GM21529 (cell line): ENCODE data around the gene BIRC5.
"Not testable (repeated sequence)": the region's sequence is repeated elsewhere in the genome, so short reads cannot be mapped to it uniquely, and the experiment has no call there.

Experiments used
- ATAC-seq: cut with Tn5 transposase; IDR thresholded peaks from one replicate; pipeline ENCODE4 v1.9.1; 2021; ENCODE audit not compliant: unreplicated experiment

The BIRC5 gene

GRCh38 chr17:78238823-78239488 is 24.9 kb downstream of the BIRC5 start:
- ATAC-seq = no peak

- no peak for ATAC-seq
These were observed 25.5 kb downstream of the BIRC5 start for GRCh38 chr17:78239489-78239931.

- ATAC-seq = no peak
These were observed 26.1 kb downstream of the BIRC5 start for GRCh38 chr17:78240012-78240655.

GRCh38 chr17:78240839-78241238 is 26.8 kb downstream of the BIRC5 start:
- ATAC-seq = no peak

- no peak for ATAC-seq
These were observed 27.4 kb downstream of the BIRC5 start for GRCh38 chr17:78241277-78242023.

GRCh38 chr17:78242024-78242742 is 28.1 kb downstream of the BIRC5 start:
- ATAC-seq = no peak

- no peak for ATAC-seq
These were observed 33.3 kb downstream of the BIRC5 start for GRCh38 chr17:78247304-78247703.

GRCh38 chr17:78248051-78248914 is 34.2 kb downstream of the BIRC5 start:
- no peak for ATAC-seq

GRCh38 chr17:78249074-78249817 is 35.2 kb downstream of the BIRC5 start:
- no peak for ATAC-seq

GRCh38 chr17:78249818-78250806 is 36.1 kb downstream of the BIRC5 start:
- ATAC-seq = no peak

- ATAC-seq = no peak
These were observed 37.1 kb downstream of the BIRC5 start for GRCh38 chr17:78250891-78251772.

- no peak for ATAC-seq
These were observed 37.7 kb downstream of the BIRC5 start for GRCh38 chr17:78251773-78252103.

- ATAC-seq = no peak
These were observed 38.1 kb downstream of the BIRC5 start for GRCh38 chr17:78252111-78252634.

- no peak for ATAC-seq
These were observed 38.9 kb downstream of the BIRC5 start for GRCh38 chr17:78252701-78253635.

GRCh38 chr17:78253636-78253945 is 39.5 kb downstream of the BIRC5 start:
- not testable (repeated sequence) for ATAC-seq

GRCh38 chr17:78253946-78254672 is 40.1 kb downstream of the BIRC5 start:
- ATAC-seq = peak; percentile 53
